HG02759 (cell line): ENCODE measurements around the gene THY1.
"Not testable (repeated sequence)": the region's sequence is repeated elsewhere in the genome, so short reads cannot be mapped to it uniquely, and the experiment has no call there.

Experiments used
- ATAC-seq: cut with Tn5 transposase; IDR thresholded peaks from one replicate; pipeline ENCODE4 v1.9.1; 2021; ENCODE audit warnings: mild to moderate bottlenecking, moderate library complexity; ENCODE audit not compliant: unreplicated experiment

Gene THY1

DNA sequence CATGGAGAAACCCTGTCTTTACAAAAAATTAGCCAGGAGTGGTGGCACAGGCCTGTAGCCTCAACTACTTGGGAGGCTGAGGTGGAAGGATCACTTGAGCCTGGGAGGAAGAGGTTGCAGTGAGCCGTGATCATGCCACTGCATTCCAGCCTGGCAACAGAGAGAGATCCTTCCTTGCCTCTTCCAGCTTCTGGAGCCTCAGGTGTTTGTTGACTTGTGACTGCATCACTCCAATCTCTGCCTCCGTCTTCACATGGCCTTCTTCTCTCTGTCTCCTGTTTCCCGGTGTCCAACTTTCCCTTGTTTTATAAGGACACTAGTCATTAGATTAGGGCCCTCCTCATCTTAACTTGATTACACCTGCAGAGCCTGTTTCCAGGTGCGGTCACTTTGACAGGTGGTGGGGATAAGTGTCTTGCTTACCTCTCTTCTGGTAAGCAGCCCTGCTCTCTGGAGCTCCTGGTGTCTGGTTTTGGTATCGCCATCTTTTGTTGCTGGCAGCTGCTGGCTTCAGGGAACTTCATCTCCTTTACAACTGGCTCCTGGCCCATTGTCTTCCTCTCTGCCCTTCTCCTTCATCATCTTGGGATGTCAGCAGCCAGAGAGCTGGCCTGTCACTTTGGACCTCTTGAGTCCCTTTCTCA lies 33.2 kb downstream of the THY1 start:
- ATAC-seq = no peak

DNA sequence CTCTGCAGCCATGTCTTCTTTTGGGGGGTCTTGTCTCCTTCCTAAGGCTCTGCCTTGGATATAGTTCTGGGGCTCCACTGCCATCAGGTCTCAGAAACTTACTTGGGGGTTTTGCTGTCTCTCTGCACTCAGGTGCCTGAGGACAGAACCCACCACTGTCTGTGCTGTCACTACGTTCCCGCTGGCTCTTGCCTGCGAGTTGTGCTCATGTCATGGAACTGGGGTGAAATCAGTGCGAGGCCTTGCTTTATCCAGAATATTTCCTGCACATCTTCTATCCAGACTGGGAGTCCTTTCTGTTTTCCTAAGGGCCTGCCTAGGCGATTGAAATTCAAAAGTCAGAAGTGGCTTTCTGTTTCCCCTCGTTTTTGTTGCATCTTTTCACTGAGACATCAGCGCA lies 34.9 kb downstream of the THY1 start:
- ATAC-seq = no peak

DNA sequence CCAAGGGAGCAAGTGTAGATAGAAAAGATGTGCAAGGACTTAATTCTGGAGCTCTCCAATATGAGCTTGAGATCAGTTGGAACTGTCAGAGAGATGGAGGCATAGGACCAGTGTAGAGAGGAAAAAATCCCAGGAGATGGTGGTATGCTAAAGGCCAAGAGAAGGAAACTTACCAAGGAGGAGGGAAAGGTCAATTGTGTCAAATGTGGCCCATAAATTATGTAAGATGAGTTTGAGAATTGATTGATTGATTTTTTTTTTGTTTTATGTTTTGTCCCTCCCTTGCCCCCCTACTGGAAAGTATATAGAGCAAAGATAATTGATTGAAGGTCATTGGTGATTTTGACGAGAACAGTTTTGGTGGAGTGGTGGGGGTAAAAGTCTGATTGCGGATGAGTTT lies 38.6 kb downstream of the THY1 start:
- ATAC-seq = no peak

DNA sequence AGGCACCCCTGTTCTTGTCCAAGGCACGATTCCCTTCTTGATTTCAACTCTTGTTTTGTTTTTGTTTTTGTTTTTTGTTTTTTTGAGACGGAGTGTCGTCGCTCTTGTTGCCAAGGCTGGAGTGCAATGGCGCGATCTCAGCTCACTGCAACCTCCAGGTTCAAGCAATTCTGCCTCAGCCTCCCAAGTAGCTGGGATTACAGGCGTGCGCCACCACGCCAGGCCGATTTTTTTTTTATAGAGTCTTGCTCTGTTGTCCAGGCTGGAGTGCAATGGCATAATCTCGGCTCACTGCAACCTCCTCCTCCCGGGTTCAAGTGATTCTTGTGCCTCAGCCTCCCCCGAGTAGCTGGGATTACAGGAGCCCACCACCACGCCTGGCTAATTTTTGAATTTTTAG lies 40.5 kb downstream of the THY1 start:
- ATAC-seq = not testable (repeated sequence)

DNA sequence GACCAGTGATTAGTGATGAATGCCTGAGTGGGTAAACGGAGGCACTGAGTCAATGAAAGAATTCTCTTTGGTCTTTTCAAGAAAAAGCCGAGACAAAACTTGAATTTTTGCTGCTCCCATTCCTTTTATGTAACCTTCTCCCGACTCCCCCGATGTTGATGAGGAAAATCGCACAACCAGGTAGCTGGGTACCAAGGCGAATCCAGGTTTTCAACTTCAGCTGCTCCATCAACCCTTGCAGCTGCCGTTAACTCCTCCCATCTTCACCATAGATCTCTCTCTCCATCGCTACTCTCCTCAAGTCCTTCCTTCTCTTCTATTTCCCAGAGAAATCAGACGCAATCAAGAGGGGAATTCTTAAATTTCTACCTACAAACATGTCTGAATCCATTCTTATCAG lies 40.9 kb downstream of the THY1 start:
- ATAC-seq = no peak

DNA sequence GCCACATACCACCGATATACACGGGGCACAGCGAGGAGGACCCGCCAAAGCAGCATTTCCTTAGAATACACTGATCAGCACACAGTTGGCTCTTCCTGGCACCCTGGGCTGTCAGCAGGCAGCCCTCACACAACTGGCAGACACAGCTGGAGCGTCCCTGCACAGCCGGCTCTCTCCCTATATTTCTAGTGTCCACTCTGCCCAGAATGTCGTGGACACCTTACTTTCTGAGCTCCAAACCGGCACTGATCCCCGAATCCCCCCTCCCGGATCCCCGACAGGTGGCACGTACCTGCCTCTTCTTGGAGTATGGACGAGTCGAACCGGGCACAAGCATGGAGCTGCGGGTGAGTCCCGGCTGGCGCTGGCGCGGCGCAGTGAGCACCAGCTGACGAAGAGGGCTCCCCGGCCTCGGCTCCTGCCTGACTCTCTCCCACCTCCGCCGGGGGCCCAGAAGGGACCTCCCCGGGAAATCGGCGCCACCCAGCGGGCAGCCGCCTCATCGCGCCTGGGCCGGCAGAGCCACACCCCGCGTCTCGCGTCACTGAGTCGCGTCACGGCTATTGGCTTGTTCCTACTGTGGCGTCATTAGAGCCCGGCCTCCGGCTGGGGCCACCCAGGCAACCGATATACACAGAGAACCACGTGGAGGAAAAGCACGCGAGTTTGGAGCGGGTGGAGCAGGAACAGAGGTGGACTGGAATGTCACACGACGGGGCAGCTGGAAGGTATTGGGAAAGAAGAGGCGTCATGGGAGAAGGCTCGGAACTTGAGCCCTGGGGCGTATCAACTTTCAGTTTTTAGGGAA lies 41.6 kb downstream of the THY1 start, which contains the start of gene USP2:
TSS of gene USP2 (minus strand) at position 510 of the 808 bp plus-strand sequence. CDS start 8,210 bp downstream, outside the sequence.
- peak; percentile 99 for ATAC-seq

DNA sequence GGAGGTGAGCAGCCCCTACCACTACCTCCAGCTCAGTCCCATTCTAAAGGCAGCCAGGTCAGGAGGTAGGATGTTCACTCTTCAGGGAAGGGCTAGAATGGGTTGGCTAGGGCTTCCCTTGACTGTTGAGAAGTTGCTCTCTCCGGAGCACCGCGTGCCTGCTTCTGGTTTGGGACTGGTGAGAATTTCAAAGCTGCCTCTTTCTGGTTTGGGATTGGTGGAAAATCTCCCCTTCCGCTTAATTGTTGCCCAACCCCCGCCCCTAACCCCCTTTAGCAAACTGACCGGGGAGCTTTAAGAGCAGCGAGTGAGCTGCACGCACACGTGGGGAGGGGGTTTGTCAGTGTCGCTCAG lies 42.2 kb downstream of the THY1 start:
- no peak for ATAC-seq

DNA sequence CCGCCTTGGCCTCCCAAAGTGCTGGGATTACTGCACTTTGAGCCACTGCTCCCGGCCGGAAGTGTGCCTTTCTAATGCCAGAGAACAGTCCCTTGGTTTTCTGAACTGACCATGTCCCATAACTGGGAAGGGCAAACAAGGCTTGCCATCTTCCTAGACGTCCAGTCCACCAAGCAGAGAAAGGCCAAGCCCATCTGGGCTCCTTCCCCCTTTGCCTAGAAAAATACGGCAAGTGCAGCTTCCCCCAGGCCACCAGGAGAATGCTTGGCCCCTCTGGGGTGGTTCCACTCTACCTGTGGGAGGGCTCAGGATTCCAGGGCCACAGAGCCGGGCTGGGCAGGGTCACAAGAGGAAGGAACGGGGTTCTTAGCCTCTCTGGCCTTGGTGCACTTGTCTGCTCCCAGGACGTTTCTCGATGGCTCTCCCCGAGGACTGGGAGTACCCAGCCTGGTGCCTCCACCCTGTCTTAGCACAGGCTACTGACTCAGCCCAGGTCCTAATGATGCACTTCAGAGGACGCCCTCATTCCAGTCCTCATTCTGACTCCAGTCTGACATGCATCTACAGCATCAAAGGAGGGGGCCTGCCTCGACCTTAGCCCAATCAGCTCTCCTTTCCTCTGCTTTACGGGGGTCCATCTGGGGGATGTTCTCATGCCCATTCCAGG lies 42.7 kb downstream of the THY1 start:
- no peak for ATAC-seq

DNA sequence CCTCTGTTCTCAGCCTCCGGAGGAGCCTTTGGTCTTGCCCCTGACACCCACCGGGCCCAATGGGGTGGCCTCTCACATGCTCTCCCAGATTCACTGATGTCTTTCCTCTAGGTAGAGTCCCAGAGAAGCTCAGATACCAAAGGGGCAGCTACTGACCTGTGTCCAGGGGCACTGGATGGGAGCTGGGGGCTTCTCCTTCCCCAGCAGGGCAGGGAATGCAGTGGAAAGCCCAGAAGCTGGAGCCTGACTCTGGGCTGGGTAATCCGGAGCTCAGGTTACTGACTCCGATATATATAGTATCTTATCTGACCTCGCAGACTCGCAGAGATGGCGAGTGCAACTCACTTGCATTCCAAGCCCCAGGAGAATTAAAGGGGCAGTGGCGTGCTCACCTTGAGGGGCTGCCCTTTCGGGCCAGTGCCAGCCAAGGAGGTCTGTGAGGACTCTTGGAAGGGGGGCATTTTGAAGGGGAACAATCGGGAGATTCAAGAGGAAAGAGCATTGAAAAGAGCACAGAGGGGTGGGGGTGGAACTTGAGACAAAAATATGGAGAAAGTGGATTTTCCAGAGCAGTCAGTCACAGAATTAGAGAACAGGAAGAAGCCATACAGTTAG lies 44.0 kb downstream of the THY1 start:
- no peak for ATAC-seq

DNA sequence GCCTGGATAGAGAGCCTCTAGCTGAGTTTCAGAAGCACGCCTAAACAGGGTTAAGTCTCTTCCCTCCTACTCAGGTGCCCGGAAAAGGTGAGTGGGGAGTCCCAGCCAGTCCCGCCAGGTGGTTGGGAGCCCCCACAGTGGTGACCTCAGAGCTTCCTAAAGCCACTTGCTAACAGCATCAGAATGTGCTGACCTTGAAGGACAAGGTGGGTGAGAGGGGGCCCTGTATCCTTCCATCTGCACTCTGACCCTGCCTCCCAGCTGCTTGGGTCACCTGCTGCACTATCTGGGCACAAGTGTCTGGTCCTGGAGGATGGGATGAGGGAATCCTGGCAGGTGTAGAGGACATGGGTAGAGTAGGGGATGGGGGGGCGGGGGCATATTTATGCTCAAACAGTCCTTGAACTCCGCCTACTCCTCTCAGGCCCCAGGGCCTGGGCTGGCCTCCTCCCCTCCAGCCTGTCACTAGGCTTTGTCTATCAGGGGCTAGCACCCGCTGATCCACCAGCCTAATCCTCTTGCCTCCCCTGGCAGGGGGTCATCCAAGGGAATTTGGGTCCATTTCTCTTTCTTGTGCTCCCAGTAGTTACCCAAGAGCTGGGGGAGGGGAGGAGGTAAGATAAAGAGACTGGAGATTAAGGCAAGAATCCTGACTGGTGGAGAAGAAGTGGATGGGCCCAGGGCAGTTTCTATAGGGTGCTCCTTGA lies 44.9 kb downstream of the THY1 start:
- ATAC-seq = no peak

DNA sequence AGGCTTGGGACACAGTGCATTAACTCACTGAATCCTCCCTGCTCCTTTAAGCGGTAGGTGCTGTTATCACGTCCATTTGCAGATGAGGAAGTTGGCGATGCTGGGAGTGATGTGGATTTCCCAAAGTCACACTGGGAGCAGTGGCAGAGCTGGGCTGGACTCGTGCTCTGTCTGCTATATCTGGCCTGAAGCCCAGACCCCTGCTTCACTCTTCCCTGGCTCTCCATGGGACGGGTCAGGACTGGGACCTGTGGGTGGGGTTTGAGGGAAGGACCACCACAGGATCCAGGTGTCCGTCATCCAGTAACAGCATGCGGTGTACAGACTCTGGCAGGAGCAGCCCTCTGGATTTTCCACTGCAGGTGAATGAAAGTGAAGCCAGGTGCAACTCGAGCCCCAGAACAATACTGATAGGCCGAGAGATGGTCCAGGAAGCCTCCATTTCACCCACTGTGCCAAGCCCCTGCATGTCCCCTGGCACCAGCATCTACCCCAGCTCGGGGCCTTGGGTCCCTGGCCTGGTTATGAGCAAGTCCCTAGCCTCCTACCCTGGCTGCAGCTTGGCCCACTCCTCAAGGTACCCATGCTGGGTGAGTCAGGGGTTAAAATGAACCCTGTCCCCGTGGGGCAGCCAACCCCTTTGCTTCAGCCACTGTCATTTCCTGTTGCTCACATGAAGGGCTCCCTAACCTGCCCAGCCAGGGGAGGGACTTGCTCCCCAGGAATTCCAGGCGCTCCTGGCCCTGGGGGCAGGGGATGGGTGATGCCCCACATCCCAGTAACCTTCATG lies 45.7 kb downstream of the THY1 start:
- no peak for ATAC-seq

DNA sequence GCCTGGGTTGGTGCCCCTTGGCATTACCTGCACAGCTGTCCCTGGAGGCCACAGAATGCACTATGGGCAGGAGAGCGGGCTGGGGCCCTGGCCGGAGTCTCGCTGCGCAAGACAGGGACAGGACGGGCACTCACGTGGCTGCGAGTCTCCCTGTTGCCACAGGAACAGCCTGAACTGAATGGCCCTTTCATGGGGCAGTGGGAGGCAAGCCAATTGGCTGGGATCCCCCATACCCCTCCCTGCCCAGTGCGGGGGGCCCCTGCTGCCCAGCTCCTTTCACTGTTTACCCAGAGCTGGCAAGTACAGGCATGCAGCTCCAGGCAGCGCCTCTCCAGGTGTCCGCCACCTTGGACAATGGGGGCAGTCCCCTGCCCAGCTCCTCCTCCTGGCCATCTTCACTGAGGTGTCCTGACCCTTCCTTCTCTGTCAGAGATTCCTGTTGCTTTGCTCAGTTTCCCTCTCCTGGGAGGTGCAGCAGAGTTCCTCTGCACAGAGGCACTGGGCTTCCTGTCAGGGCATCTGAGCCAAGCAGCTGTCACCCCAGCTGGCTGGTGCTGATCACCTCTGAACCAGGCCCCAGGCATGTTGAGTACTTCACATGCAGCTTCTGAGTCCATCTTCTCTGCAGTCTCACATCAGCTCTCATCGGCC lies 46.6 kb downstream of the THY1 start:
- no peak for ATAC-seq

DNA sequence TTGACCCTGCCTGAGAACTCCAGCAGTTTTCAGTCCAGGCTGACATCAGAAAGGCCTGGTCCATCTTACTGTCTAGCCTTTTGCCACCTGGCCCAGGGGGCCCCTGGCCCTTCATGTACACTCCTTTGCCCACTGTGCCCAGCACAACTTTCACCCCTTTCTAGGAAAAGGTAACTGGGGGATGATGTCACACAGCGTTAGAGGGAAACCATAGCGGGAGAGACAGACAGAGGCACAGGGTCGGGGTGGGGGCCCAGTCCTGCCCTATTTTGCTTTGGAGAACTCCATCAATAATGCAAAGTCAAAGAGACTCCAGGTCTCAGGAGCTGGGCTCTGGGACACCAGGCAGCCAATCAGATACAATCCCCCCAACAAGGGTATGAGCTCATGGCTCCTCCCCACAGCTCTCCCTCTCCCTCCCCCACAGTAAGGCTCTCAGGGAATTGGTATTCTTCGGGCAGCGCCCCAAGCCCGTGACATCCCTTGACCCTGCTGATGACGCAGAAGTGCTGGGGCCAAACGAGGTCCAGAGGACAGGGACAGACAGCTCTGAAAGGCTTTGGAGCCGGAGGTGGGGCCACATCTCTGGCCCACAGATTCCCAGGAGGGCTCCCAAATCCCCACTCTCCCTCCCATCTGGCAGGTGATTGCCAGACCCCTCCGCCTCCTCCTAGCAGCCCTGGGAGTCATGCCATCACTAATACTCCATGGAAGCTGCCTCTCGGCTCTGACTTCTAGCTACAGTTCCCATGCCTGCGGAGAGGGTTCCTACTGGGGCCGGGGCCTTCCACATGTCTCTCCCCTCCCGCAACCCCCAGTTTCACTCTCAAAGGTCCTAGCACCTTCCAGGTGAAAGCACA lies 47.4 kb downstream of the THY1 start:
- ATAC-seq = no peak

DNA sequence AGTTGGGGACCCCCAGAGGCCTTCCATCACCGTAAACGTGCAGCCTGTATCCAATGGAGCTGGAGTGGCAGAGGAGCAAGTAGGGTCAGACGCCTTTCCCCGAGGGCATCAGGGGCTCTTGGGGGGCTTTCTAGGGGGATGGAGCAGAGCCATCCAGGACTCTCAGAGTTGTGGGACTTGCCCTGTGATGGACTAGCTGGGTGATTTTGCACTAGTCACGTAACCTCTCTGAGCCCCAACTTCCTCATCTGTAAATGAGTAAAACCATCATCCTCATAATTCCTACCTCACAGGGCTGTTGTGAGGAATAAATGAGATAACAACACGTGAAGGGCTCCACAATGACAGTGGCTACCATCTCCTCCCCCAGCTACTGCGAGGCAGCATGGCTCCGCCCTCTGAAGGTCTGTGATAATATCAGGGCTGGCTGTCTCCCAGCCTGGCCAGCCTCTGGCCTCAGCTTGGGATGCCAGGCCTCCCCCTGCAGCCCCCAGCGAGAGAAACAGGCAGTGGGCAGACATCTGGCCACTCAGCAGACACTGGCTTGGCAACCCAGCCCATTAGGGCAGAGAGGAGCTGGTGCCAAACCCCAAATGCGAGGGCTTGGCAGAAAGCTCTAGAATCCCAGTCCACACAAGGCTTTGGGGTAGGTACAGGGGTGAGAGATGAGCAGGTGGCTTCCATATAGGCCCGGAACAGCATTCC lies 48.2 kb downstream of the THY1 start:
- no peak for ATAC-seq

DNA sequence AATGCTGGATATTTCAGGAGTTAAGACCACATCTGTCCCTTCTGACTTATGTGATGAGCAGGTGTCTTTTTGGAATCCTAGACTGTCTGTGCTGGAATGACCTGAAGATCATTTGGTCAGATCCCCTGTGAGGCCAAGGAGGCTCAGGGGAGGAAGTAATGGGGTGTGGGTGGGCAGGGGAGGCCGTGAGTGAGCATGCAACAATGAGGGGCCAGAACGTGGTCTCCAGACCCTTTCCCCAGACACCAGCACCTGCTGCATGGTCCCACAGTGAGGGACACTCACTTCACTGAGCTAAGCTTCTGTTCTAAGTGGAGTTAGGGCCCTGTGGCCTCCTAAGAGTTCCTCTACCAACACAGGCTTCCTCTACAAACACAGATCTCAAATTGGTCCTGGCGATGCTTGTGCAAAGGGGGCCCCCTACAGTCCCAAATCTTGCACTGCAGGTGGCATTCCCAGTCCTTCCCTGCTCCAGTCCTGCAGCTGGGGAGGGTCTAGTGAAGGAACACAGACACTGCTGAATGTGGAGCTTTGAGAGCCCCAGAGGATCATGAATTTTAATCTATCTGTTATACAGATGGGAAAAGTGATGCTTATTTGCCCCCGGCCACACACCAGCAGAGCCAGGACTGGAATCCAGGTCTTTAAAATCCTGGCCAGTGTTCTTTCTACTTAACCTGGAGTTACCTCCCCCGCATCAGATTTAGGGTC lies 48.9 kb downstream of the THY1 start:
- no peak for ATAC-seq

DNA sequence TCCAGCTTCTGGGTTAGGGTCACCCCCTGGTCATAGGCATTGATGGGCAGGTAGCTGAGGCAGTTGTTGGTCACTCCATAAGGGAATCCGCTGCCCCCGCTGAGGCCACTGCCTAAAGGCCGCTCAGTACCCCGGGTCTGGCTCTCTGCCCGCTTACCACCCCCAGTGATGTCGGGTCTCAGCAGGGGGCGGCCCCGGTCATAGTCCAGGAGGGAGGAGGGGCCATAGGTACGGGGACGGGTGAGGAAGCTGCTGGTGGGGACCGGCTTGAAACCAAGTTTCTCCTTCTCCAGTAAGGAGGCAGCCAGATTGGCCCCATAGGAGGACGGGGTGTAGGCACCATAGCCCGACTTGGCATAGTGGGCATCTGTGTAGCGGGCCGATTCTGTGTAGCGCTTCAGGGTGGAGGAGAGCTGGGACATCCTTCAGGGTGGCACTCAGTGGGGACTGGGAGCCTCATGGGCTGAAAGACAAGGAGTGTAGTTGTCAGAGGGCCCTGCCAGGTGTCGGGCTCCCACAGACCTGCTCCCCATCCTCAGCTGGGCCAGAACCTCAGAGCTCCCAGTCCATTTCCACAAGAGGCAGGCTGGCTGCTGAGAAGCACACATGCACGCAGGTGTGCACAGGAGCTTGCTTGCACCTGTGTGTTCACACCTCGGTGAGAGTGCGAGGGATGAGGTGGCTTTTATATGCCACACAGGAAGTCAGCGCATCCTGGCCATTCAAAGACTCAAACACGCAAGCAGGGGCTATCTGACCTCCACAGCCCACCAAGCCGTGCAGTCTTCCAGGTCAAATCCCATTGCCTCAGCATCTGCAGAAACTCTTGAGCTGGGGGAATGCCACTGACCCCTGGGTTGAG lies 49.7 kb downstream of the THY1 start:
- no peak for ATAC-seq
